ENCODE results near the gene INPP4A. TPM values are rescaled to one million over a fixed set of nuclear protein-coding genes. Genes with fewer than 3 reads are reported as not detected.

The INPP4A gene
- total and polyA plus RNA-seq, 2 of the 13 experiments (the other 11 are each of a cell fraction or from before 2014, with no cell fraction given): 10.1 to 10.9 TPM

GRCh38 chr2:98608116-98608961 lies 163.7 kb downstream of the INPP4A start, which contains the start of the genes COA5 and UNC50 (continued):
- peak; percentile 94 for TF ChIP-seq ZBED4 (CRISPR knock-in tag; IDR thresholded peaks at IDR 0.05; ENCODE audit: borderline replicate concordance)
- TF ChIP-seq SNRNP70 (IDR thresholded peaks at IDR 0.05; ENCODE audit: low read depth, low read length): no peak
- TF ChIP-seq GABPB1 (CRISPR knock-in tag; IDR thresholded peaks at IDR 0.05): peak; percentile 100
- peak; percentile 29; the same call in 1 of the 2 replicates for TF ChIP-seq HMG20B (CRISPR knock-in tag; conservative IDR thresholded peaks at IDR 0.05)
- TF ChIP-seq MZF1 (CRISPR knock-in tag; IDR thresholded peaks at IDR 0.05; ENCODE audit: borderline replicate concordance): 0 out of 2 replicates have a peak, but pooled peaks have one; percentile 35
- peak; percentile 78; the same call in 1 of the 2 replicates for TF ChIP-seq ZNF841 (CRISPR knock-in tag; IDR thresholded peaks at IDR 0.05; ENCODE audit: borderline replicate concordance)
- TF ChIP-seq ZBTB39 (CRISPR knock-in tag; IDR thresholded peaks at IDR 0.05): peak; percentile 76; the same call in 1 of the 2 replicates
- peak in 1 of 2 experiments; percentile 100; a peak in 2 of 4 replicates for TF ChIP-seq KLF16 (CRISPR knock-in tag; IDR thresholded peaks at IDR 0.05)
- TF ChIP-seq ZBTB8A (CRISPR knock-in tag; IDR thresholded peaks at IDR 0.05; ENCODE audit: borderline replicate concordance, low read depth): peak; percentile 70; the same call in 1 of the 2 replicates
- 0 out of 2 replicates have a peak, but pooled peaks have one; percentile 59 for TF ChIP-seq ZNF564 (CRISPR knock-in tag; IDR thresholded peaks at IDR 0.05)
- no peak for TF ChIP-seq MLLT10 (CRISPR knock-in tag; IDR thresholded peaks at IDR 0.05)
- peak; percentile 82 for TF ChIP-seq ARNTL (CRISPR knock-in tag; IDR thresholded peaks at IDR 0.05)
- peak; percentile 83 for TF ChIP-seq ZNF781 (CRISPR knock-in tag; IDR thresholded peaks at IDR 0.05; ENCODE audit: borderline replicate concordance, not compliant biosample characterization)
- peak; percentile 80; the same call in 1 of the 2 replicates for TF ChIP-seq ZNF773 (CRISPR knock-in tag; IDR thresholded peaks at IDR 0.05; ENCODE audit: borderline replicate concordance)
- peak; percentile 95 for TF ChIP-seq HIVEP1 (CRISPR knock-in tag; IDR thresholded peaks at IDR 0.05)
- TF ChIP-seq BRF2 (CRISPR knock-in tag; IDR thresholded peaks at IDR 0.05): peak; percentile 96
- peak; percentile 83 for TF ChIP-seq ATF7-NPFF (CRISPR knock-in tag; IDR thresholded peaks at IDR 0.05; ENCODE audit: low read depth)
- TF ChIP-seq ZUFSP (CRISPR knock-in tag; IDR thresholded peaks at IDR 0.05; ENCODE audit: borderline replicate concordance): no peak
- peak; percentile 61; the same call in 1 of the 2 replicates for TF ChIP-seq SATB2 (CRISPR knock-in tag; IDR thresholded peaks at IDR 0.05)
